CD4-positive, alpha-beta T cell treated with Interleukin-6 at 100 ng/mL for 8 hours (primary cell): ENCODE measurements around the gene PTGFRN.

Experiments
- DNase-seq: peaks from one replicate; pipeline ENCODE4 v3.0.0-alpha.2; 2020; ENCODE audit warnings: mixed read lengths, low spot score

Gene PTGFRN

DNA sequence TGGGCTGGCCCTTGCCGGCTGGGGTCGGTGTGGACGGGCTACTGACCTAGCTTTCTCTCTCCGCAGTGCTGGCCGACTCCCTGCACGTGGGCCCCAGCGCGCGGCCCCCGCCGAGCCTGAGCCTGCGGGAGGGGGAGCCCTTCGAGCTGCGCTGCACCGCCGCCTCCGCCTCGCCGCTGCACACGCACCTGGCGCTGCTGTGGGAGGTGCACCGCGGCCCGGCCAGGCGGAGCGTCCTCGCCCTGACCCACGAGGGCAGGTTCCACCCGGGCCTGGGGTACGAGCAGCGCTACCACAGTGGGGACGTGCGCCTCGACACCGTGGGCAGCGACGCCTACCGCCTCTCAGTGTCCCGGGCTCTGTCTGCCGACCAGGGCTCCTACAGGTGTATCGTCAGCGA, 34.9 kb downstream of the PTGFRN start:
- no peak for DNase-seq

DNA sequence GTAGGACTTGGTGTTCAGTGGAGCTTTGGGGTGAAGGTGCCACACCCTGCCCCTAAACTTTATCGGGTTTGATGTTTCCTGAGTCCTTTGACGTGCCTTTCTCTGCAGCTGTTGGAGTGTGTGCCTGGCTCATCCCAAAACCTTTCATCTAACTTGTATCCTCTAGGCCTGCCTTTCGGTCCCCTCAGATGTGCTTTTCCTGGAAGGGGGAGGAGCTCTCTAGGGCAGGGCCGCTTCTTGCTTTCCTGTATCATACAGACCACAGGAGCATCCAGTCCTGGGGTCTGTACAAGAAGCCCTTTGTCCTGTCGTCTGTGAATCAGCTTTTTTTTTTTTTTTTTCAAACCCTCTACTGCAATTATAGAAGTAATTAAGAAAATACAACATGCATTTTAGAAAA, 35.7 kb downstream of the PTGFRN start:
- no peak for DNase-seq

DNA sequence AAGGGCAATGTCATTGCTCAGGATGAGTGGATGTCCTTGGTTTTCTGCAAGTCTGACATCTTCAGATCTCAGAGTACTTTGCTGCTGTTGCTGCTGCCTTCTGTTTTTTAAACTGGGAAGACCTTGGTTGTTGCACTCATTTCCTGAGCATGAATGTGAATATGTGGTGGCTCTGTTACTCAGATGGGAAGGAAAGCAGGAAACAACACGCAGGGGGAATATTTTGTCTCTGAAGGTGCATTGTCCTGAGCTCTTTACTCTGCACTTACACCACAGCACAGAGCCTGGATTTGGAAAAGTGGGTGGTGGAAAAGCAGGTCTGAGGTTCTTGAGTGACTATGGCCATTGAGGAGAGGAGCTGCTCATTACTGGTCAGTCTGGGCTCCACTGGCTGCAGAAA, 36.3 kb downstream of the PTGFRN start:
- no peak for DNase-seq

DNA sequence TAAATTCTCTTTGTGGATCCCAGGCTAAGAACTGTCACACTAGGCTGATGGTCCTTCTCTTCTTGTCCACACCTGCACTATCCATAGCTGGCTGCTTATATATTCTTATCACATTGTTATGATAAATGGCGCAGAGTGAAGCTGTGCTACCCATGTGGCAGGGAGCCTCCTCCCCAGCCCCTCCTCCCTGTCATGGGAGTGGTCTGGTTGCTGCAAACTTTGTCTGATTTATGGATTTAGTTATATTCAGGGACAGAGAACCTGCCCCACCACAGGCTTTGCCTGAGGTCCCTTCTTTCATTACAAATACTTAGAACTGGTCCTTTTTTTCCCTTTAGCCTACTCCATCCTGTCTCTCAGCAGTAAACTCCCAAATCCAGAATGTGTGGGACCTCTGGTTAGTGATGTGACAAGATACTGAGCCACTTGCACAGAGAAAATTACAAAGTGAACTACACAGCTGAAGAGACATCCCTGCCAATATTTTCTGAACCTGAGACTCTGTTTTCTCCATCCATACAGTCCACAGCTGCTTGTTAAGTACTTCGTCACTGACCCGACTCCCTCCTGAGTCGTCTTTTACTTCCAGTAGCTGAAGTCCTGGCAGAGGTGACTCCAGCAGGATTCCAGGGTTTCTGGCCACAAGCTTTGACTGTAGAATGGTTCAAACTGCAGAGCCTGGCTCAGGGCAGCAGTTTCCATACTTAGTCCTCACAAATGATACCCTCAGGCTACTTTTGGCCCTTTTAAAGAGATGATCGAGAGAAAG, 37.6 kb downstream of the PTGFRN start:
- DNase-seq = no peak

DNA sequence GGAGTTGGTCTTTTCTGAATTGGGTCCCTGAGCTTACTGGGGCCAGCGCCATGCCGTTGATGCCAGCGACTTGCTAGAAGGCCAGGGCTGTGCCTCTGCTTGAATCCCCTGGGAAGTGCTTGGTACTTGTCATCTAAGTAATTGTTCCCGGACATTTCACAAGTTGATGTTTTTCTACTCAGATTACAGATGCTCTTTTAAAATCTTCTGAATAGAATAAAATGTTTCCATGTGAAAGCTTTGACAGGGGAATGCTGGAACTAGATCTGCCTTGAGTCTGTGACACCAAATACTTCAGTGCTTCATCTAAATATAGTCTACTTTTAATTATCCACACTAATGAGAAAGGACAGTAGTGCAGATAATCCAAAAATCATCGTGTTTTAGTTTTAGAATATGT, 38.3 kb downstream of the PTGFRN start:
- no peak for DNase-seq

DNA sequence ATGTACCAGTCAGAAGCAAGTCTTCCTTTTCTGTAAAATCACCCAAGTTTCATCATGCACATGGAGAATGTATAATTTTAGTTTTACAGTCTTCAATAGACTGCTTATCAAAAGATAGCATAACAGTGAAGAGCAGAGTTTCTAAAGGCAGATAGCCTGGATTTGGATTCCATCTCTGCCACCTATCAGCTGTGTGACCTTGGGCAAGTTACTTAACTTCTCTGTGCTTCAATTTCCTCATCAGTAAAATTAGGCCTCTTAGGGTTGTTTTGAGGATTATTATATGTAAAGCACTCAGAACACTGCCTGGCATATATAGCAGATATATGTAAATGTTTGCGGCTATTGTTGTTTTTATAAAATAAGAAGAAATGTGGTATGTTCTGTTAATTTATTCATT, 38.9 kb downstream of the PTGFRN start:
- no peak for DNase-seq

DNA sequence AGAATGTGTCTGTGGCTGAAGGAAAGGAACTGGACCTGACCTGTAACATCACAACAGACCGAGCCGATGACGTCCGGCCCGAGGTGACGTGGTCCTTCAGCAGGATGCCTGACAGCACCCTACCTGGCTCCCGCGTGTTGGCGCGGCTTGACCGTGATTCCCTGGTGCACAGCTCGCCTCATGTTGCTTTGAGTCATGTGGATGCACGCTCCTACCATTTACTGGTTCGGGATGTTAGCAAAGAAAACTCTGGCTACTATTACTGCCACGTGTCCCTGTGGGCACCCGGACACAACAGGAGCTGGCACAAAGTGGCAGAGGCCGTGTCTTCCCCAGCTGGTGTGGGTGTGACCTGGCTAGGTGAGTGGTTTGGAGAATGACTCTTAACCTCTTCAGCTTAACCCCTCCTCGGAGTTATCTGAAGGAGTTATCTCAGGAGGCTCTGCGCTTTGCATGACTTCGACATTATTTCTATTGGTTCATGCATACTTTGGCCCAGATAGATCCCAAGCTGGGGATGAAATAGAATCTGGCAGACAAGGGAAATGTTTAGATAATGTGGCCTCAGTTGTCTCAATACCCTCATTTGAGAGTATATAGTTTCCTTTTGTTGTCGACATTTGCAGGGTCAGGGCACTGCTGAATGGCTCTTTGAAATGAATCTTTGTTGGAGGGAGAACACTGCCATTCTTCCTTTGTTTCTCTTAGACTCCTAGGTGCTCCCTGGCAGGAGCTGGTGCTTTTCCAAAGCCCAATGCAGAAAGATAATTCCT, 39.7 kb downstream of the PTGFRN start:
- DNase-seq = no peak

DNA sequence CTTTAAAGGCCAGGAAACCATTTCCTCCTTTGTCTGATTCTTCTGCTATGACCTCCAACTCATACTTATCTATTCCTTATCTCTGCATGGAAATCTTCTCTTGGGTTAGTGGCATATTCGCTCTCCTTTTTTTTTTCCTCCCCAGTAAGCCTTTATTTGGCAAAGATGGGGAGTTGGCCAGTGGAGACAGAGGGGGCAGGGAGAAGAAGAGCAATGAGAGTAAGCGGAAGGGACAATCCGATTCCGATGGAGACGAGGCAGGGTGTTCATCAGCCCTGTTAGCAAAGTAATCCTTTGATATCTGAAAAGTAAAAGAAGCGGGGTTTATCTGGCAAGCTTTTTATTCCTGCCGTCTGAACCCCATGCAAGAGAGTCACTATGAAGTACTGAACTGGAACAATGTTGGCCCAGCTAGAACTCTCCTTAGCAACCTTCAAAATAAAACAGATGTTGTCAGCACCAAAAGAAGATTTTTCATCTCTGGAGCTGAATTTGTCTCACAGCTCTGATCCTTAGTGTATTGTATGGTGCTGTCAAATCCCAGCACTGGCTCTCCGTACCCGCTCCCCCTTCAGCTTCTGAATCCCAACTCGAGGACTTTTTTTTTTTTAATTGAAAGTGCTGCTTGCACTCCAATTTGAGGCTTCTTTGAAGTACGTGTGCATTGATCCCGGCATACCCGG, 40.9 kb downstream of the PTGFRN start:
- no peak for DNase-seq

DNA sequence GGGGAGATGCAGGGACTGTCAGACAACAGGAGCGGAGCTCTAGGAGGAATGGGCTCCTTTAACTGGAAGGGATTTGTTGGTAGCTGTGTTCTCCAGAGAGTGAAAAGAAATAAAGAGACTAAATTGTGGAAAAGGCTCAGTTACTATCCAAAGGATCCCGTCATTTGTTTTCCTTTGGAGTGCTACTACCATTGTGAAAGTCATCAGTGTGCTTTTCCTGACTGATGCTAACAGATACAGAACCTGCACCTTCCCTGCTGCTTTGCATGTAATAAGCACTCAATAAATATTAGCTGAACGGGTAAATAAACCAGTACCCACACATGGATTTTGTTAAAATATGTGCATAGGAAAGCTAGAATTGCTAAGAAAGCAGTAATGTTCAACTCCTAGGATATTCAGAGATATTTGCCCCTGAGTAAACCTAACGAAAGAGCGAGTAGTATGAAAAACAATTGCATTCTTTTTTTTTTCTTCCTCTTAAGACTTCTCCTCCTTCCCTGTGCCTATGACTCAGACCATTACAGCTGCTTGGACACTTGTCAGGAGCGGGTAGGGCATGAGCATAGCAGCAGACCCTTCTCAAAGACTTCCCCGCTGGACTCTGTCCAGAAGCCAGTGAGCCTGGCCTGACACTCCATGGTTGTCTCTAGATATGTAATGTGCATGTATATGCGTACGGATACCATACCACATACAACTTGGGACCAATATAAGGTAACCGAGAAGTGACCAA, 41.7 kb downstream of the PTGFRN start:
- no peak for DNase-seq

DNA sequence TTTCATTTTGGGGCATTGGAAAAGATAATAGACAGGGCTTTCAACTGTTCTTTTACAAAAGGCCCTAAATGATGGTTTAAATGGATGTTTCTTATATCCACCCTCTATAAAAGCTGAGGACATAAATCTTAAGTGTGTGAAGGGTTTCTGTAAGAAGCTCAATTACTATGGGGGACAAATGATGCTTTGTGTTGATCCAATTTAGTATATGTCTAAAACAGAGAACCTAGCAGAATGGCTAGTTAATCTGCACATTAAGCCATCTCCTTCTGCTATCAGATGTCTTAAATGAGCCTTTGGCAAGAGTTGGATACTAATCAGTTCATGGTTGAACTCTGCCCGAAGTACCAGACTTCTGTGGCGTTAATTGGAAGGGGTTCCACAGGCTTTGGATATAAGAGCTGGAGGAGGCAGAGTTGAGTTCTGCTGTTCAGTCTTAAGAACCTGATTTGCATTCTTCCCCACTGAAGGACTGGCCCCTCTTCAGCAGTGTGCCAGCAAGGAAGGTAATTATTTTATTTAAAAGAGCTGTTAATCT, 43.1 kb downstream of the PTGFRN start:
- no peak for DNase-seq

DNA sequence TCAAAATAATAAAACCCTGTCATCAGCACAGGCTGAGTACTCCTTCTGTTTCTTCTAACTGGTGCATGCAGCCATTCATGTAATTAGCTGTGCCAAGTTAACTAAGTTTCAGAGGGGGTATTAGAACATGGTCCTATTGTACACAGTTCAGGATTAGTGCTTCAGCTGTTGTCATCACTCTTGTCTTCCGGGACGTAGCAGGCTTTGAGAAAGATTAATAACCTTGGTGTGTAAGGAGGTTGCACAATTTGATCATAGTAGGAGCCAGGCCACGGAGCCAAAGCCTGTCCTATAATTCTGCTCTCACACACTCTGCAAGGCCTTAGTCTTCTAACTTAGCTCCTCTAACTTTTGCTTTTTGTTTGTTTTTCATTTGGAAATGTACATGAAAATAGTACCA, 44.7 kb downstream of the PTGFRN start:
- DNase-seq = no peak

DNA sequence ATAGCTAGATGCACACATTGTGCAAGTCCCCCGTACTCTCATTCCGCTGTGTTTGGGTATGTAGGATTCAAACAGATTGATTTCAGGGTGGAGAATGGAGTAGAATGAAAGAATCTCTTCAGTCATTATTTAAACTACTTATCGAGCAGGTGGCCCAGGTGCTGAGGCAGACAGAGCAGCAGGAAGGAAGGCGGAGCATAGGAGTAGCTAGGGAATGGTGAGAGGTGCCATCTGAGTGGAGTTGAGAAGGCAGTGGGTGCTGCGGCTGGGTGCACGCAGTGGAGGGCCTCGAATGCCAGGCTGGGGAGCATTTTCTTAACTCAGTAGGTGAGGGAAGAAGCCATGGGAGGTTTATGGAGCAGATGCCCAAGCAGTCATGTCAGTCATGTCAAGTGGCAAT, 46.7 kb downstream of the PTGFRN start:
- DNase-seq = no peak

DNA sequence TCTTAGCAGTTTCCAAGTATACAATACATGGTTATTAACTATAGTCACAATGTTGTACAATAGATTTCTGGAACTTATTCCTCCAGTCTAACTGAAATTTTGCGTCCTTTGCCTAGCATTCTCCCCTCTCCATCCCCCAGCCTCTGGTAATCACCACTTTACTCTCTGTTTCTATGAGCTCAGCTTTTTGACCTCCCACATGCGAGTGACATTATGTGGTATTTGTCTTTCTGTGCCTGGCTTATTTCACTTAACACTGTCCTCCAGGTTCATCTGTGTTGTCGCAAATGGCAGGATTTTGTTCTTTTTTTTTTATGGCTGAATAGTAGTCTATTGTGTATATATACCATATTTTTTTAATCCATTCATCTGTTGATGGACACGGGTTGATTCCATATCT, 47.9 kb downstream of the PTGFRN start:
- DNase-seq = no peak

DNA sequence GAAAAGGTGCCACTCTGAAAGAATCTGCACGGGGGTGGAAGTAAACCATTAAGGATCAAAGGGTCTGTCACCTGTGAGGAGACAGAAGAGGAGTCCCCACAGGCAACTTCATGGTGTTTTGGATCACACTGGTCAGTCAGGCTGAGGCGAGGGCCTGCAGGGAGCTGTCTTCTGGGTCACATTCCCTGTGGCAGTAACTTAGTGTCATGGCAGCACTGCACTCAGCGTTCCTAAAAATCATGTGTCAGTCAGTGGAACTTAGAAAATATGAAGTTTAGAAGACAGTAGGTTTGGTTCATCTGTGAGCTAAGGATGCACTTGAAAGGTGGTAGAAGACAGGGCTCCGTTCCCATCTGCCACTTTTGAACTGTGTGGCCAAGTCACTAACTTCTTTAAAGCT, 48.4 kb downstream of the PTGFRN start:
- no peak for DNase-seq

DNA sequence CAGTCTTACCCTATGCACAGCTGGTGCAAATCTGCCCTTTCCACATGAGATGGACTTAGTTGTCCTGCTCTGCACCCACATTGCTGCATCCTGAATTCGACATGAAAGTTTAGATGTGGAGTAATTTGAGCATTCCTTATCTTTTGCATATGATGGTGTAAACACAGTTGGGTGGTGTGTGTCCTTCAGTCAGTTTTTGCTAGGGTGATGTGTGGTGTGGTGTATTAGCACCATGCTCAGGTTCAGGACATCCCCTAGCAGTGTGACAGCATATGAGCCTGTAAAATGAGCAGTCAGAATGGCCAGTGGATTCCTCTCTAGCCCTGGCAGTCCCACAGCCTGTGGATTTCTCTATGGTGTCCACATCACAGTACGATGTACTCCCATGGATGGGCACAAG, 49.3 kb downstream of the PTGFRN start:
- DNase-seq = no peak

DNA sequence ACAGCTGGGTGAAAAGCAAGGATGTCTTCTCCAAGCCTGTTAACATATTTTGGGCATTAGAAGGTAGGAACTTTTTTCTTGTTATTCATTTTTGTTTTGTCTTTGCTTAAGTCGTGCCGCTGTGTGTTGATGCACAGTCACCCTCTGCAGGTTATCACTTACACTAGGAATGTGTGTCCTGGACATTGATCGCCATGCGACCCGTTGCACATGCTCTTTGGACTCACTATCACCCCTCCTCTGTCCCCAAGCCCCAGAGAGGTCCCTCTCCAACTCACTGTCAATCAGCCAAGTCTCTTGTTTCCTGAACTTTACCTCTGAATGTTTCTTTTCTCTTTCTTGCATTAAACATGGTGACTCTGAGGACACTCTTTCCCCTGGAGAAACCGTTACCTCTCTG, 51.9 kb downstream of the PTGFRN start:
- no peak for DNase-seq

DNA sequence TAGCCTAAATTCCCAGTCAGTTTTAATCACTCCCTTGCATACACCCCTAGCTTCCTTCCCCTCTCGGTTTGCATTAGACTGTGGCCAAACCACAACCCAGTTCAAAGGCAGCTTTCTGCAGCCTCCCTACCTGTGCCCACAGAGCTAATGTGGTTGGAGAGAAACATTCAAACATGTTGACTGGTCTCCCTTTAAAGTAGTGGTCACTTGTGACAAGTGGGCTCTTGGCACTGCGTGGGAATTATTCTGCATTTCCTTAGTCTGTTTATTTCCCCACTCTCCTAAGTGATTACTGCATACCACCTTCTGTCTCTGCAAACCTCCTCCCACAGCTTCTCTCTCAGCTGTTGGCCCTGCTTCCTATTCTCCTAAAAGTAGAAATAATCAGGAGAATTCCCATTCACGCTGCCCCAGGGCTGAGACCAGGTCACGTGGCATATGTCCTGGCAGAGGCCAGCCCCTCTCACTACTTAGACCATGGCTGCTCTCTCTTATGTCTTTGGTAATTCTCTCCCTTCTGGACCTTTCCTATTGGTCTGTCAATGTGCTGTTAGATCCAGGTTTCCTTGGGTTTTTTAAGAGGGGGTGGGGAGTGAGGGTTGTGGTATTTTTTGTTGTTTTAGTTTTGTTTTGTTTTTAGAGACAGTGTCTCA, 53.4 kb downstream of the PTGFRN start:
- DNase-seq = peak; percentile 10

DNA sequence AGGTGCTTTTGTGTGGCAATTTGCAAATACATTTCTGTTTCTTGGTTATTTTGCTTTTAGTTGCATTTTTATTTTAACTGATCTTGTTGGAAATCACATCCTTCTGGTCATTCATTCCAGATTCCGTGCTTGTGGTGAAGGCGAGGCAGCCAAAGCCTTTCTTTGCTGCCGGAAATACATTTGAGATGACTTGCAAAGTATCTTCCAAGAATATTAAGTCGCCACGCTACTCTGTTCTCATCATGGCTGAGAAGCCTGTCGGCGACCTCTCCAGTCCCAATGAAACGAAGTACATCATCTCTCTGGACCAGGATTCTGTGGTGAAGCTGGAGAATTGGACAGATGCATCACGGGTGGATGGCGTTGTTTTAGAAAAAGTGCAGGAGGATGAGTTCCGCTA, 57.1 kb downstream of the PTGFRN start:
- no peak for DNase-seq

DNA sequence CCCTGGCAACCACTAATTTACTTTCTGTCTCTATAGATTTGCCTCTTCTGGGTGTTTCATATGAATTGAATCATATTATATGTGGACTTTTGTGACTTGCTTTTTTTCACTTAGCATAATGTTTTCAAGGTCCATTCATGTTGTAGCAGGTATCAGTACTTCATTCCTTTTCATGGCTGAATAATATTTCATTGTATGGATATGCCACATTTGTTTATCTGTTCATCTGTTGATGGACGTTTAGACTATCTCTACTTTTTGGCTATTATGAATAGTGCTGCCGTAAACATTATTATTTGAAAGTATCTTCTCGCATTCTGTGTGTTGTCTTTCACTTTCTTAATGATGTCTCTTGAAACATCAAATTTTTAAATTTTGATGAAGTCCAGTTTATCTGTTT, 59.0 kb downstream of the PTGFRN start:
- DNase-seq = no peak

DNA sequence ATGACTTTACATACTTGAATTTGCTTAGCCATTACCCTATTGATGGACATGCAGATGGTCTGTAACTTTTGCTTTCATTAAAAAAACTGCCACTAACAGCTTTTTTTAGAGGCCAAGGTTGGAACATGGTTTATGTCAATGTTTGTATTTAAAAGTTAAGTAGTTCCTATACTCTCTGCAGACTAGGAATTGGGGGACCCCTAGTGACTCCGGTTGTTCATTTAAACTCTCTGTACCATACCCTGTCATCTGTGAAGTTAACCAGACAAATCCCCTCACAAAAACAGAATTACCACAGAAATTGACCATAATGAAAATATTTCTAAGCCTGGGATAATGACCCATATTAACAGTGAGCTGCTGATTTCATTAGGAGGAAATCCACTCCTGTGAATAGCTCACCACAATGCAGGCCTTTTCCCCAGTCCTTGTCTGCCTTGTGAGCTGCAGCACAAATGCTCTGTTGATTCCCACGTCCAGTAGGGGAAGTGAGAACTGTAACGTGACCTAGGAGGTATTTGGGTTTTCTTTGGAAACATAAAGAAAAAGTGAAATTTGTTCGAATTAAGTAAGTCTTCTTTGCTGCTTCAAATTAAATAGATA, 61.6 kb downstream of the PTGFRN start:
- no peak for DNase-seq

DNA sequence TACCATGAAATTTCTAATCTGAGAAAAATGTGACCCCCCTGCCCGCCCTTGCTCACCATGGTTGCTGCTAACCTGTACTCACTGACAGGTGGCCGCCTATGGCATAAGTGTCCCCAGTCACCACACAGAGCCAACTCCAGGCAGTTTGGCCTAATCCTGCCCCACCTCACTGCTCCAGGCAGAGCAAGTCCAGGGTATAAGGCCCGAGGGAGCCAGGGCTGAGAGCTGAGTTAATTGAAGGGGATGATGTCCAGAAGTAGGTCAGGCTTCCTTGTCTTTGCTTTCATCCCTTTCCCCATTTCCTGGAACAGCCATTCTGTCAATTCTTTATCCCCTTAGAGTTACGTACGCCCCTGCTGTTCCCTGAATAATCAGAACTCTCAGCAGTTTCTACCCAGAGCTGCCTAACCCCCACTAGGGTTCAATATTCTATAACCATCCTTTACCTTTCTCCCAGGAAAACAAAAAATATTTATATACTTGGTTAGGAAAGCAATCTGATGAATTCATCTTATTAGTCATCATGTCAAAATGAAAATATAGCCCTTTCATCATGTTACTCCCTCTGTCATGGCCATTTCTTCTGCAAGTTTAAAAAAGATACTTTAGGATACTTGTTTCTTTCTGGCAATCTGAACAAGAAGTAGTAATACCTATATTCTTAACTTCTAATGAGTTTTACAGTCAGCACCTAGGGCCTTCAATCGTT, 62.4 kb downstream of the PTGFRN start:
- DNase-seq = no peak
